NK-92 (cell line): ENCODE data around the gene CCDC28A.
"Not testable (repeated sequence)": the region's sequence is repeated elsewhere in the genome, so short reads cannot be mapped to it uniquely, and the experiment has no call there.

Source experiments
- DNase-seq: peaks from one replicate; lab custom pipeline; 2025; ENCODE audit not compliant: unreplicated experiment; lab: John Stamatoyannopoulos, UW

CCDC28A gene

GRCh38 chr6:138773177-138774091 lies at the start of gene CCDC28A:
CCDC28A (plus strand) TSS chr6:138773769; CDS start chr6:138776121, 2,352 bp downstream.
- peak; percentile 81 for DNase-seq

- DNase-seq, result no peak
Measured at GRCh38 chr6:138724015-138724414, 49.6 kb upstream of the CCDC28A start.

GRCh38 chr6:138726066-138726756 lies 47.4 kb upstream of the CCDC28A start:
- DNase-seq, result no peak

- DNase-seq, result no peak
Measured at GRCh38 chr6:138726757-138727097, 46.8 kb upstream of the CCDC28A start.

GRCh38 chr6:138727182-138727581 lies 46.4 kb upstream of the CCDC28A start:
- DNase-seq, result no peak

GRCh38 chr6:138728662-138729061 lies 44.9 kb upstream of the CCDC28A start:
- DNase-seq, result no peak

- DNase-seq, result not testable (repeated sequence)
Measured at GRCh38 chr6:138730037-138730436, 43.5 kb upstream of the CCDC28A start.

GRCh38 chr6:138734585-138734984 lies 39.0 kb upstream of the CCDC28A start:
- no peak for DNase-seq

- DNase-seq, result no peak
Measured at GRCh38 chr6:138736640-138737039, 36.9 kb upstream of the CCDC28A start.

GRCh38 chr6:138752017-138752416 lies 21.6 kb upstream of the CCDC28A start:
- no peak for DNase-seq

- DNase-seq, result no peak
Measured at GRCh38 chr6:138757136-138757535, 16.4 kb upstream of the CCDC28A start.

- DNase-seq, result no peak
Measured at GRCh38 chr6:138765896-138766655, 7.5 kb upstream of the CCDC28A start.

GRCh38 chr6:138769102-138769676 lies 4.4 kb upstream of the CCDC28A start:
- no peak for DNase-seq

- no peak for DNase-seq
Measured at GRCh38 chr6:138772596-138773176, 883 bp upstream of the CCDC28A start.

- no peak for DNase-seq
Measured at GRCh38 chr6:138774370-138774769, 801 bp downstream of the CCDC28A start.

- no peak for DNase-seq
Measured at GRCh38 chr6:138776659-138777058, 3.1 kb downstream of the CCDC28A start.

- no peak for DNase-seq
Measured at GRCh38 chr6:138778331-138778730, 4.8 kb downstream of the CCDC28A start.

GRCh38 chr6:138782243-138782642 lies 8.7 kb downstream of the CCDC28A start:
- no peak for DNase-seq

- no peak for DNase-seq
Measured at GRCh38 chr6:138785079-138785478, 11.5 kb downstream of the CCDC28A start.

GRCh38 chr6:138785980-138786379 lies 12.4 kb downstream of the CCDC28A start:
- DNase-seq, result no peak

- DNase-seq, result no peak
Measured at GRCh38 chr6:138787138-138787537, 13.6 kb downstream of the CCDC28A start.
